Bronchial epithelial cell (primary cell): ENCODE measurements around the gene WNT16. TPM values are rescaled to one million over a fixed set of nuclear protein-coding genes. Genes with fewer than 3 reads are reported as not detected.

Experiments
- DNase-seq: peaks from one replicate; pipeline ENCODE4 v3.0.0-alpha.2; 2010; ENCODE audit warnings: low read depth
- FAIRE-seq: peaks from 2 replicates; lab custom pipeline; 2011; peaks lifted over from hg19 to GRCh38; lab: Jason Lieb, UNC
- H3K27me3 ChIP-seq: 2 replicates; pipeline ENCODE4 v1.5.1; 2011; ENCODE audit warnings: low read length; ENCODE audit not compliant: control insufficient read depth, insufficient read depth
- H3K36me3 ChIP-seq: 2 replicates; pipeline ENCODE4 v1.5.1; 2011; ENCODE audit warnings: low read length; ENCODE audit not compliant: control insufficient read depth, insufficient read depth
- H3K4me3 ChIP-seq: 2 replicates; pipeline ENCODE4 v1.5.1; 2011; ENCODE audit warnings: mild to moderate bottlenecking, low read depth, low read length, control low read depth
- CTCF ChIP-seq: IDR thresholded peaks from 2 replicates; pipeline ENCODE4 v1.5.1; 2011; ENCODE audit warnings: mild to moderate bottlenecking, moderate library complexity, low read length, control low read depth, inconsistent platforms; ENCODE audit not compliant: insufficient read depth, severe bottlenecking
- total RNA-seq: library from RNA; depleted of rRNA; stranded (reverse); fragments of >200 nt; gene quantifications from 2 replicates; pipeline ENCODE4 v1.2.1, GENCODE V29; 2014

WNT16 gene
- not detected in 2 replicates for total RNA-seq

- DNase-seq (no peak), FAIRE-seq (no peak)
- H3K36me3 ChIP-seq: no peaks in the 10 kb centered on the region
- TF ChIP-seq CTCF: no peak
- H3K4me3 ChIP-seq: peak within 1 kb of the TSS; percentile 21
- H3K27me3 ChIP-seq: peaks cover 23% of the 10 kb centered on the region
Observed at GRCh38 chr7:121328508-121329190, at the start of gene WNT16. Gene WNT16, plus strand, starts transcription at chr7:121329000. Its CDS starts 293 bp downstream, at chr7:121329293.

- no peak for TF ChIP-seq CTCF
- Histone ChIP-seq H3K4me3 (no peak overlapping the region), H3K27me3 (no peaks in the 10 kb centered on the region), H3K36me3 (no peaks in the 10 kb centered on the region)
- FAIRE-seq (no peak), DNase-seq (no peak)
Observed at GRCh38 chr7:121279060-121279620, 49.7 kb upstream of the WNT16 start.

- Histone ChIP-seq H3K27me3 (no peaks in the 10 kb centered on the region), H3K36me3 (no peaks in the 10 kb centered on the region), H3K4me3 (no peak overlapping the region)
- FAIRE-seq (no peak), DNase-seq (no peak)
- TF ChIP-seq CTCF: no peak
Observed at GRCh38 chr7:121279822-121280221, 49.0 kb upstream of the WNT16 start.

GRCh38 chr7:121280656-121281055 lies 48.1 kb upstream of the WNT16 start:
- DNase-seq: no peak
- no peak for FAIRE-seq
- no peaks in the 10 kb centered on the region for H3K27me3 ChIP-seq
- TF ChIP-seq CTCF: no peak
- H3K36me3 ChIP-seq: no peaks in the 10 kb centered on the region
- no peak overlapping the region for H3K4me3 ChIP-seq

- no peak for FAIRE-seq
Observed at GRCh38 chr7:121282129-121282528, 46.7 kb upstream of the WNT16 start.

More at GRCh38 chr7:121282129-121282528, 46.7 kb upstream of the WNT16 start:
- H3K4me3 ChIP-seq: no peak overlapping the region
- H3K27me3 ChIP-seq: no peaks in the 10 kb centered on the region
- DNase-seq: no peak
- TF ChIP-seq CTCF: no peak
- no peaks in the 10 kb centered on the region for H3K36me3 ChIP-seq
